GM12878 (cell line): ENCODE results near the gene PLEKHA7. TPM values are rescaled to one million over a fixed set of nuclear protein-coding genes. Genes with fewer than 3 reads are reported as not detected.

ENCODE experiments used
- ATAC-seq: fragments of 200-7000 bp; cut with Tn5 transposase; 3 replicates; pipeline ENCODE4 v1.9.1; 2020; ENCODE audit warnings: mild to moderate bottlenecking, moderate library complexity
- BruUV-seq: library from RNA; stranded (reverse); fragments of 400-500 nt; replicated peaks from 2 replicates; lab custom pipeline; 2021; lab: Mats Ljungman, UMichigan
- CTCF ChIA-PET: fragments of 300-600 bp; sonication (Branson Sonifier 250); formaldehyde crosslinking; extraction: SDS; loops from one replicate; lab custom pipeline; 2021; ENCODE audit warnings: inconsistent platforms; lab: Yijun Ruan, JAX
- POLR2A ChIA-PET: fragments of 350-600 bp; formaldehyde crosslinking; extraction: SDS; loops from one replicate; lab custom pipeline; 2021; ENCODE audit warnings: inconsistent platforms; lab: Charles Lee
- RAD21 ChIA-PET: fragments of 300-600 bp; sonication (Branson Sonifier 250); formaldehyde crosslinking; loops from one replicate; lab custom pipeline; 2023; ENCODE audit warnings: antibody characterized with exemption; ENCODE audit not compliant: unreplicated experiment; lab: Charles Lee
- SMC1A ChIA-PET: fragments of 300-600 bp; sonication (Branson Sonifier 250); formaldehyde crosslinking; loops from one replicate; lab custom pipeline; 2023; ENCODE audit not compliant: unreplicated experiment, uncharacterized antibody; lab: Charles Lee
- DNase-seq: peaks from one replicate; pipeline ENCODE4 v3.0.0-alpha.2; 2011; ENCODE audit warnings: low read depth, low spot score
- FAIRE-seq: peaks from 3 replicates; lab custom pipeline; 2011; peaks lifted over from hg19 to GRCh38; lab: Jason Lieb, UNC
- H2AFZ ChIP-seq: 2 replicates; pipeline ENCODE4 v1.6.0; 2011; ENCODE audit warnings: low read depth, low read length, control low read depth; ENCODE audit not compliant: control insufficient read depth
- H3K27ac ChIP-seq: 2 replicates; pipeline ENCODE4 v1.5.1; 2011; ENCODE audit warnings: control low read depth; ENCODE audit not compliant: control insufficient read depth, insufficient read depth
- H3K27me3 ChIP-seq, 2 experiments: replicated peaks in 1 of 2; 2 replicates each; pipeline versions ENCODE4 v1.6.0 to v1.6.1; 2011; ENCODE audit warnings: low read length in 1 of 2; ENCODE audit not compliant: control insufficient read depth in 2 of 2, insufficient read depth in 2 of 2
- H3K36me3 ChIP-seq, 2 experiments: 2 replicates each; pipeline ENCODE4 v1.5.1; 2011; ENCODE audit warnings: low read length in 1 of 2; ENCODE audit not compliant: control insufficient read depth in 2 of 2, insufficient read depth in 2 of 2
- H3K4me1 ChIP-seq: 2 replicates; pipeline ENCODE4 v1.6.1; 2011; ENCODE audit warnings: mild to moderate bottlenecking, low read length, moderate library complexity, mixed read lengths; ENCODE audit not compliant: control insufficient read depth, insufficient read depth
- H3K4me2 ChIP-seq: 2 replicates; pipeline ENCODE4 v1.6.0; 2011; ENCODE audit warnings: control low read depth; ENCODE audit not compliant: control insufficient read depth, insufficient read depth
- H3K4me3 ChIP-seq: fragments of 200-600 bp; sonication (generic); 2 replicates; pipeline ENCODE4 v1.5.1; 2016
- H3K79me2 ChIP-seq: 2 replicates; pipeline ENCODE4 v1.6.0; 2011; ENCODE audit warnings: low read length; ENCODE audit not compliant: control insufficient read depth, insufficient read depth
- H3K9ac ChIP-seq: 2 replicates; pipeline ENCODE4 v1.8.0; 2011; ENCODE audit warnings: low read length, control low read depth, mixed read lengths; ENCODE audit not compliant: control insufficient read depth, insufficient read depth
- H3K9me3 ChIP-seq: replicated peaks from 3 replicates; pipeline ENCODE4 v1.5.1; 2011; ENCODE audit warnings: mild to moderate bottlenecking, low read length; ENCODE audit not compliant: control insufficient read depth, insufficient read depth
- H4K20me1 ChIP-seq: 2 replicates; pipeline ENCODE4 v1.6.0; 2011; ENCODE audit not compliant: control insufficient read depth, insufficient read depth
- ATF3 ChIP-seq: IDR thresholded peaks from 2 replicates; pipeline ENCODE4 v1.6.1; 2011; ENCODE audit warnings: low read depth, mild to moderate bottlenecking, low read length, moderate library complexity, borderline replicate concordance; ENCODE audit errors: extremely low read depth
- CTCF ChIP-seq, 3 experiments: IDR thresholded peaks in 2 of 3; conservative IDR thresholded peaks in 1 of 3; 2 replicates each; pipeline ENCODE4 v1.5.1; 2011; ENCODE audit warnings: low read depth in 3 of 3, low read length in 3 of 3, mild to moderate bottlenecking in 3 of 3, control low read depth in 2 of 3, moderate library complexity in 2 of 3, inconsistent platforms in 1 of 3, mixed read lengths in 1 of 3; ENCODE audit not compliant: control insufficient read depth in 2 of 3, insufficient read depth in 1 of 3; ENCODE audit errors: extremely low read depth in 1 of 3
- E2F8 ChIP-seq: fragments of 450-650 bp; IDR thresholded peaks from 2 replicates; pipeline ENCODE4 v1.6.1; 2018; ENCODE audit warnings: mild to moderate bottlenecking, low read depth, moderate library complexity; ENCODE audit not compliant: partially characterized antibody
- EED ChIP-seq: sonication (generic); IDR thresholded peaks from 2 replicates; pipeline ENCODE4 v1.6.1; 2016; ENCODE audit warnings: antibody characterized with exemption, low read depth
- FOXM1 ChIP-seq: IDR thresholded peaks from 2 replicates; pipeline ENCODE4 v1.6.1; 2012; ENCODE audit warnings: low read depth, mild to moderate bottlenecking, inconsistent platforms, low read length, moderate library complexity
- KDM1A ChIP-seq: fragments of 200-600 bp; sonication (generic); IDR thresholded peaks from 2 replicates; pipeline ENCODE4 v1.6.1; 2016; ENCODE audit warnings: borderline replicate concordance
- NFIC ChIP-seq: IDR thresholded peaks from 2 replicates; pipeline ENCODE4 v1.6.1; 2012; ENCODE audit warnings: low read depth, mild to moderate bottlenecking, inconsistent platforms, low read length, moderate library complexity
- NFYB ChIP-seq: IDR thresholded peaks from 2 replicates; pipeline ENCODE4 v1.6.1; 2011; ENCODE audit warnings: low read depth, mild to moderate bottlenecking, low read length, improper control_type of control experiment, moderate library complexity; ENCODE audit not compliant: insufficient read depth
- POLR2AphosphoS5 ChIP-seq: IDR thresholded peaks from 2 replicates; pipeline ENCODE4 v1.6.1; 2011; ENCODE audit warnings: mild to moderate bottlenecking, low read length, inconsistent platforms
- REST ChIP-seq: IDR thresholded peaks from 2 replicates; pipeline ENCODE4 v1.6.1; 2012; ENCODE audit warnings: mild to moderate bottlenecking, low read depth, low read length
- SREBF1 ChIP-seq: IDR thresholded peaks from 2 replicates; pipeline ENCODE4 v1.6.1; 2012; ENCODE audit warnings: mild to moderate bottlenecking, low read length
- TCF12 ChIP-seq: IDR thresholded peaks from 2 replicates; pipeline ENCODE4 v1.6.1; 2011; ENCODE audit warnings: low read depth, mild to moderate bottlenecking, low read length
- YBX1 ChIP-seq: fragments of 450-650 bp; IDR thresholded peaks from 2 replicates; pipeline ENCODE4 v1.6.1; 2016; ENCODE audit warnings: antibody characterized with exemption
- ZBED1 ChIP-seq: IDR thresholded peaks from 2 replicates; pipeline ENCODE4 v1.6.1; 2016; ENCODE audit warnings: borderline replicate concordance
- ZNF24 ChIP-seq: fragments of 450-650 bp; IDR thresholded peaks from 2 replicates; pipeline ENCODE4 v1.6.1; 2017; ENCODE audit warnings: antibody characterized with exemption, mild to moderate bottlenecking
- WGBS: methylation state at CpG from one replicate; pipeline ENCODE4 v1.1.6; 2016; ENCODE audit warnings: low lambda C conversion rate; ENCODE audit not compliant: insufficient replicate concordance, insufficient coverage; ENCODE audit errors: missing lambda C conversion rate; 5-methylcytosine and 5-hydroxymethylcytosine counted together
- in situ Hi-C: fragments of 300-500 bp; cut with MboI; formaldehyde crosslinking; loops from 9 replicates; pipeline ENCODE4 v1.14.3; 2018; ENCODE audit warnings: mixed read lengths
- intact Hi-C: fragments of 100-400 bp; cut with micrococcal nuclease; formaldehyde crosslinking; loops from one replicate; pipeline ENCODE4 v1.14.2; 2022; ENCODE audit not compliant: unreplicated experiment
- polyA plus RNA-seq, 11 experiments: library from polyadenylated mRNA; depleted of rRNA in 4 of 11; unstranded in 6 of 11; stranded (reverse) in 5 of 11; fragments of >200 nt; fragmentation: Nextera tagmentation in 4 of 11; fragmentation: Illumina TruSeq in 1 of 11; extraction: Ambion mirVana in 4 of 11; extraction: Trizol in 1 of 11; gene quantifications; 1 replicate in 1 of 11; 2 replicates in 10 of 11; pipeline versions ENCODE4 v1.2.1 to v1.2.3, GENCODE V29; 2011 to 2016; ENCODE audit warnings: inconsistent platforms in 2 of 11, missing spikeins in 2 of 11, low read depth in 1 of 11
- total RNA-seq, 4 experiments: library from RNA; depleted of rRNA in 3 of 4; stranded (reverse); fragments of >200 nt in 3 of 4; fragmentation: Illumina TruSeq in 1 of 4; extraction: Trizol in 1 of 4; gene quantifications; 2 replicates each; pipeline versions ENCODE4 v1.2.1 to v1.2.3, GENCODE V29; 2013 to 2021

Gene PLEKHA7
- total and polyA plus RNA-seq, 10 of the 15 experiments (the other 5 are each of a cell fraction or from before 2014, with no cell fraction given) = 0.45 to 5.3 (median 2.1) TPM

- TF ChIP-seq TCF12 (no peak), NFIC (no peak), NFYB (no peak), ZBED1 (no peak), FOXM1 (no peak), E2F8 (no peak)
Measured at GRCh38 chr11:16799890-16800289, 214.3 kb downstream of the PLEKHA7 start (continued).

- Histone ChIP-seq H3K36me3 (no peaks in the 10 kb centered on the region), H4K20me1 (no peaks in the 10 kb centered on the region), H3K79me2 (no peaks in the 10 kb centered on the region), H3K27me3 (0 out of 4 replicates have a peak, but pooled peaks cover 0 to 2% of the 10 kb centered on the region in 2 experiments), H3K4me1 (0 out of 2 replicates have a peak, but pooled peaks cover 4% of the 10 kb centered on the region), H3K9me3 (no peaks in the 10 kb centered on the region), H3K27ac (no peak overlapping the region), H2AFZ (no peak overlapping the region), H3K4me2 (no peak overlapping the region), H3K4me3 (no peak overlapping the region), H3K9ac (no peak overlapping the region)
- ChIA-PET SMC1A (no interaction called here), RAD21 (no interaction called here), CTCF (interaction anchor here (1.6 to 1.7 kb wide), 2 partner anchors 14 to 21 kb away, joined by 4 to 5 read pairs; no protein-coding TSS in a partner anchor), POLR2A (no interaction called here)
- DNase-seq (no peak), ATAC-seq (no peak), FAIRE-seq (no peak)
- 93% methylated on average over 1 of the region's 1 CpG for WGBS
- intact Hi-C loops (no loop called here), in situ Hi-C loops (no loop called here)
- no TSS peak for BruUV-seq
- TF ChIP-seq ZNF24 = no peak
- TF ChIP-seq SREBF1 = no peak
- no peak for TF ChIP-seq KDM1A
- TF ChIP-seq CTCF (IDR thresholded peaks at IDR 0.05 in 2 of 3, conservative IDR thresholded peaks at IDR 0.05 in 1 of 3; ENCODE audit: control insufficient read depth in 2 of 3, extremely low read depth in 1 of 3, insufficient read depth in 1 of 3, low read depth in 3 of 3, low read length in 3 of 3) = no peak
- no peak for TF ChIP-seq REST
- TF ChIP-seq EED = no peak
- no peak for TF ChIP-seq POLR2AphosphoS5
- TF ChIP-seq ATF3 = no peak
- no peak for TF ChIP-seq YBX1
Measured at GRCh38 chr11:16799221-16799620, 215.0 kb downstream of the PLEKHA7 start.
